HG03135 (cell line): Measurements from ENCODE around the gene PRKAG1.

ENCODE experiments used
- ATAC-seq: cut with Tn5 transposase; IDR thresholded peaks from one replicate; pipeline ENCODE4 v1.9.1; 2021; ENCODE audit warnings: mild to moderate bottlenecking, moderate library complexity; ENCODE audit not compliant: unreplicated experiment

PRKAG1 gene

DNA sequence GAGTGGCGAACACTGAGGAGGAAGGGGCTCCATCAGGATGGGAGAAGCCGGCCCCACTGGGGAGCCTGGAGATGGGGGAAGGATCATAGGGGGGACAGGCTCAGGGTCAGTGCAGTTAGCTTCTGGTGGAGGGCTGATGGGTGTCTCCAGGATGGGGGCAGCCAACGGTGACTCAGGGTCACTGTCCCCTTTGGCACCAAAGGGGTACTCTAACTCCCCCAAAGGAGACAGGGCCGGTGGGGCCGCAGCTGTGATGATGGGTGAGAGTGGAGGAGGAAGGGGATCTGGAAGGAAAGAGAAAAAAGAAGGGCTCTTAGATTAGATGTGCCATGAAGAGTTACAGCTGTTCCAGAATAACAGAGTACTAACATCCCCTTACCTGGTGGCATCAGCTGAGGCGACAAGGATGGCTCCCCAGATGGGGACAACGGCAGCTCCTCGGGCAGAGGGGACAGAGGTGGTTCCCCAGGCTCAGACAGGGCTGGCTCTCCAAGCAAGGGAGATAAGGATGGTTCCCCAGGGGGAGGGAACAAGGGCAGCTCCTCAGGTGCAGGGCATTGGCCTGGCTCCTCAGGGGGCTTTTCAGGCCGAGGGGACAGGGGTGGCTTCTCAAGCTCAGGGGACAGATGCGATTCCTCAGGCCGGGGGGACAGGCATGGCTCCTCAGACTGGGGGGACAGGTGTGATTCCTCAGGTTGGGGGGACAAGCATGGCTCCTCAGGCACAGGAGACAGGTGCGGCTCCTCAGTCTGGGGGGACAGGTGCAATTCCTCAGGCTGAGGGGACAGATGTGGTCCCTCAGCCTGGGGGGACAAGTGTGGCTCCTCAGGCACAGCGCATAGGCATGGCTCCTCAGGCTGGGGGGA lies 32.2 kb upstream of the PRKAG1 start:
- ATAC-seq = no peak

DNA sequence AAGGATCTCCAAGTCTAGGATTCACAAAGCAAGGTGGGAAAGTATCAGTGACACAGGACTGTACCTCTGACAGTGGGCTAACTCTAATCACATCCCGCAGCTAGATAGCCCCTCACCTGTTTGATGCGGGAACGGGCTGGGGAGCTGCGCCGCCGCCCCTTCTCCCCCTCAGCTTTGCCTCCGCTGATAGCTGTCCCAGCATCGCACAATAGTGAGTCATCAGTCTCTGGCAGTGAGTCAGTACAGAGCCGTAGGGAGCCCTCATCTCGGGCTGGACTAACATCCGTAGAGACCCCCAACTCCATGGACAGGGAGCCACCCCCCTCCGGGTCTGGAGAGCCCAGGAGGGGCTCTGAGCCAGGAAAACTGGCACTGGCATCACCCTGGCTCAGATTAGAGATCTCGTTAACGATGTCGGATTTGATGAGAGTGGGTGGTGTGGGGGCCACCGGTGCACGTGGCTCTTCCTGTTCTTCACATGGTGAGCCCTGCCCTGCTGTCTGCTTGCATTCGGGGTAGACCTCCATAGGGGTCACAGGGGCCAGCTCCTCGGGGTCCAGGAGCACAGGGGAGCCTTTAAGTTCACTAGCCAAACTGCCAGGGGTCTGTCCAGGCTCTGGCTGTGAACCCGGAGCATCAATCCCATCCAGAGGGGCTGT lies 31.1 kb upstream of the PRKAG1 start:
- ATAC-seq = no peak

DNA sequence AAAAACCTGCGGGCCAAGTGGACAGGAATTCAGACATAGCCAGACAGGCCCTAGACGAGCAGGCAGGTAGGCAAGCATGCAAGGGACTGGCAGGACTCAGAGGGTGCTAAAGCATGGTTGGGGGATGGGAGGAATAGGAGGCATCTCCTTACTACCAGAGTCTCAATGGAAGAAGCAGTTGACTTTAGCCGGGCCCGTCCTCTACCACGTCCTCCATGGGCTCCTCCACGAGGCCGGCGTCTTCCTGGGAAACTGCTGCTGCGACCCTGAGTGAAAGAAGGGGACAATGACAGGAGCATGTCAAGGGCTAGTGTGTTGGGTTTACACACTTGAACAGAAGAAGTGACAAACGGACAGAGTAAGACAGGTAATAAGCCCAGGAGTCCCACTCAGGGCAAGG lies 30.4 kb upstream of the PRKAG1 start:
- ATAC-seq = no peak

DNA sequence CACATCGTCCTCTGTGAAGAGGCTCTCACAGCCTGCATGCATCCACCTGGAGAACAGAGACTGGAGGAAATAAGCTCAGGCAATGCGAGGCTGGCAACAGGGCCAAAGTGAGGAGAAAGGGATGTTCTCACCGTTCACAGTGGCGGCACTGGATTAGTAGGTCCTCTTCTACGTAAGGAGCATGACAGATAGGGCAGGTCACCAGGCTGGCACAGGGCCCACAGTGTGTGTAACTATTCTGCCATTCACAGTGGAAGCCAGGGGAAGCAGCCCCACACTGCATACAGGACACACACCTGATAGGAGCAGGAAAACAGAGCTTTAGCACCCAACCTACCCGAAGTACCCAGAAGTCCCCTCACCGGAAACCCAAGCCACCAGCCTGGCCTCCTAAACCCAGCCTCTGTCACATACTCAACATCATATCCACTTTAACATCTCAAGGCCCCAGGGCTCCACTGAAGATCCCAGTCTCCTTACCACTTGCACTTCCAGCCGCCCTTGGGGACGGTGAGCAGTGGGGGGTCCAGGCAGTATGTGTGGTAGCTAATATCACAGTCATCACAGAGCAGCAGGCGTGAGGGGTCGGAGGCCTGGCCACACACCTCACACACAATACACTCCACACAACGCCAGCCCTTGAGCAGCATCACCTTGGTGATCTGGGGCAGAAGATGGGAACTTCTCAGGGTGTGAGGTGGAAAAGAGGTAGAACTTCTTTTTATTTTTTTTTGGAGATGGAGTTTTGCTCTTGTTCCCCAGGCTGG lies 27.7 kb upstream of the PRKAG1 start:
- ATAC-seq = no peak

DNA sequence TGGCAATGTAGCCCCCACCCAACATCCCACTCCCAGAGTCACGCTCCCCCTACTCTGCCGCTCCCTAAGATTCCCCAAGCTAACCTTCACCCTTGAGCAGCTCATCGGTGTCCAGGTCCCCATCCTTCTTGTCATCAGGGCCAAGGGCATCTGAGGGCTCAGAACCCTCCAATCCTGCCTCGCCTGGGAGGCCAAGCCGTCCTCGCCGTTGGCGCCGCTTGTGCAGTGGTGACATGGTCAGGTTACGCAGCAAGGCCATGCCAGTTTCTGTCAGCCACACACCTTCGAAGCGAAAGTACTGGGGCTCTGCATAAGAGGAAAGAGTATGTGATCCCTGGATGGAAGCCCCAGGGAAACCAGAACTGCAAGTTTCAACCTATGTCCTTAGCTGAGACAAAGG lies 26.1 kb upstream of the PRKAG1 start:
- no peak for ATAC-seq

DNA sequence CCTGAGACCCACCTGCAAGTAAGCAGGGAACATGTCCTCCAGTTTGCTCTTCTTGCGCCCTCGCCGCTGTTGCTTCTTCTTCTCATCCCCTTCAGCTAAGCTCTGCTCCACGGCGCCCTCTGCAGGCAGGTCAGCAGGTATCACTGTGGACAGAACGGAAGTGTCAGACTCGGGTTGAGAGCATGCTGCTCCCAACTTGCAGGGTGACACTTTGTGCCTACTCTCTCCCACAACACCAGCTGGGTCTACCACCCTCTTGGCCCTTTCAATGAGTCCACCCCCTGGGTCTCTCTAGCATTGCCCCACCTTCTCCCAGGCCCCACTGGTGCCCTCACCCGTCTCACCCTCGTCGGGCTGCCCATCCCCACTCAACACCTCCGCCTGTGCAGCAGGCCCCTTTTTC lies 25.3 kb upstream of the PRKAG1 start:
- ATAC-seq = no peak

DNA sequence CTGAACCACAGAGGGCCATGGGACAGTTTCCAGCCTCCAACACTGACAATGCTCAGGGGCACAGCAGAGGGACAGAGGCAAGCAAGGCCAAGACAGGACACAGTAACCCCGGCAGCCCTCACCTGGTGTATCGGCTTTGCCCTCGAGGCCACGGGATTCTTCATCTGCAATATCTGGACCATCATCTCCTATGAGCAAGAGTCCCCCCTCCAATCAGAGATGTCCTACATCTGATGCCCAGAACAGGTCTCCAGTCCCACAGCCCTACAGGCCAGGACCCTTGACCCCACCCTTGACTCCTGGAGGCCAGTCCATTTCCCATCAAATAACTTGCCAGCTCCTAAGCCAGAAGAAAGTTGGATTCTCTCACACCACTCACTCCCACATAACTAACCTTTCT lies 24.7 kb upstream of the PRKAG1 start:
- no peak for ATAC-seq

DNA sequence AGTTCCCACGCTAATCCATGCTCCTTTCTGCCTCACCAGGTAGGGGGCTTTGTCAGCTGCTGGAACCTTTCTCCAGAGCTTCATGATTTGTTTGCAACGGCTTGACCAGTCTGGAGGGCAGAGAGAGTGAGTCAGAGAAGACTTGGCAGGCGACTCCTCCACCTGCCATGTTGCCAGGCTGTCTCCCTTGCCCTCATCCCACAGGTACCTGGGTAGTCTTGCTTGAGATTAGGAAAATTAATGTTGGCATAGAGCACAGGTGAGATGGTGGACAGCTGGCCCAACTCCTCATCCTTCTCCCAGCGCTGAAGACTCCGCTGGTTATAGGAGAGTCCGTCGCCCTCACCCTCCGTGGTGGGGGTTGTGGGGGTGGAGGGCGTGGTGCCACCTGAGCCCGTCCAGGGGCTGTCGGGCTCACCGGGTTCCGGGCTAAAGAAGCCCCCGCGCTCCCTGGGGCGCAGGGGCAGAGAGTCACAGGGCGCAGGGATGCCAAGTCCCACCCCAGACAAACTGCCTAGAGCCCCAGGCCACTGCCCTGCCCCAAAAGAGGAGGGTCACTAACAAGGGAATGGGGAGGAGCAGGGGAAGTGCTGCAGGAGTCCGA lies 23.4 kb upstream of the PRKAG1 start:
- no peak for ATAC-seq

DNA sequence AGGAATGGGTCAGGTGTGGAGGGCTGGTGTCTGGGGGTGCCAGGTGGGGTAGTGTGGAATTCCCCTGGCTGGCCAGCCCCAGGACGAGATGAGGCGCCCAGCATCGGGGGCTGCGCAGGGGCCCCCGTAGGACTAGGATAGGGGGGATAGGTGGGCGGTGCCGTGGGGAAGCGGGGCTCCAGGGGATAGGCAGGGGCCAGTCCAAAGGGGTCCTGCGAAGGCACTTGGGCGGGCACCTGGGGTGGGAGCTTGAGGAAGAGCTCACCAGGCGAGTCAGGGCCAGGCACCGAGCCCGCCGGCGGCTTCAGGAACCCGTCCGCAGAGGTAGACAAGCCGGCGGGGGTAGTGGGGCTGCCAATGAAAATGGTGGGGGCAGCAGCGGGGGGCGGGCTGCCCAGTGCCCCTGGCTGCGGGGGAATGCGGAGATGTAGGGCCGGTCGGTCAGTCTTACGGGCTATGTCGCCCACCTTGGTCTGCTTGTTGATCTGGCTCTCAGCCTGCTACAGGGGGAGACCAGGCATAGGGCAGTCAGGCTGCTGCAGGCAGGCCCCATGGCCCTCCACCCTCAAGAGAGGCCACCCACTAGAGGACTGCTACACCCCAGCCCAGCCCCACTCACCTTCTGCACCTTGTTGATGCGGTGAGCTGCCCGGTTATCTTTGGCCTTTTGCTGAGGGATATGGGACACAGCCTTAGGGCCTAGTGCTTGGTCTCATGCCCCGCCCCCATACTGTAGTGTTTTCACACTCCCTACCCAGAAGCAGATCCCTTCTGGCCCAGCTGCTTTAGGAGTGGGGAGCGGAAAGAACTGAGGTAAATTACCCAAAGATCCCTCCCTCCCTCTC lies 22.7 kb upstream of the PRKAG1 start:
- ATAC-seq = no peak

DNA sequence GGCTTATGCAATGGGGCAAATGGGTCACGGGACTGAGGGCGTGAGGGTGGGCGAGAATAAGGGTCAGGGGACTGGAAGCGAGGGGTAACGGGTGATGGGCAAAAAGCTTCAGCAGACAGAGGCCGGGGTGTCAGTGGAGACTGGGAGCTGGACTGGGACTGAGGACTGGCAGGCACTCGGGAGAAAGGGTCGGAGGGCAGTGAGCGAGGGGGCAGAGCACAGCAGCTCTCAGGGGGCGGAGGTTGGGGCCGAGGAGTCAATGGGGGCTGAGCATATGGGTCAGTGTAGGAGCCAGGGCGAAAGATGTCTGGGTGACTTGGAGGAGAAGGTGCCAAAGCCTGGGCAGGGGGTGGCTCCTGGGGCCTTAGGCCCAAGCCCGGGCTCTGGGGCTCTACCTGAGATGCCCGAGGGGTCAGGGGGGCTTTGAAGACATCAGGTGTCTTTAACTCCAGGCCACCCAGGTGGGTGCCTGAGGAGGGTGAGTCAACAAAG lies 21.8 kb upstream of the PRKAG1 start:
- no peak for ATAC-seq

DNA sequence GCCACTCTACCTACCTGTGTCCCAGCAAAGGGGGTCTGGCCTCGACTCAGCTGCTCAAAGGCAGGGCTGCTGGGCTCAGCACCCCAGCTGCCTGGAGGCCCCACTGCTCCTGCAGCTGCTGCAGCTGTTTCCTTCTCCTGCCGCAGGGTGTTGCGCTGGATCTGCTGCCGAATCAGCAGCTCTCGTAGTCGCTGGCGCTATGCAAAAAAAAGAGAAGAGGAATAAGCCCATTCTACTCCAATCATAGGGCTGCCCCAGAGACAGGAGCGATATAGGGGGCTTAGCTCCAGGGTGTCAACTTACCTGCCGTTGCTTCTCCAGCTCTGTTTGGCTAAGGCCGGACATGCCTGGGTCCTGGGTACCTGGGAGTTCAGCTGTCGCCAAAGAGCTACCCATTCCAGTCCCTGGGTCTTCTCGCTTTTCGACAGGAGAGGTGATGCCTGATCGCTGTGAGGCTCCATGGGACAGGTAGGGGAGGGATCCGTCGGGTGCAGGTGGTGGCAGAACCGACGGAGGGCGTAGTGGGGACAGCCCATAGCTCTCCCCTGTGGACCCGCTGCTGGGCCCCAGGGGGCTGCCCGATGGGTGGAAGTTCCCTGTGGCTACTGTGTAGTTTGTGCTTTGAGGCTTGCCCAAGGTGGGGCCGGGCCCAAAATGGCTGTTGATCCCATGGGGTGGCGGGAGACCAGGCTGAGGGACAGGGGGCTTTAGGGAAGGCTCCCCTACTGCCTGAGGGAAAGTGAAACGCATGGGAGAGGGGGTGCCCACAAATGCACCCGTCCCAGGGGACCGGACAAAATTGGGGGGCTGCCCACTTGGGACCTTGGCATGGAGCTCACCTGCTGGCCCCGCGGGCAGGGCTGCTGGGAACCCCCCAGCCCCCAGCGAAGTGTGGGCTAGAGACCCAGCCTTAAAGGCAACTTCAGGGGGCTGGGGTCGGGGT lies 21.1 kb upstream of the PRKAG1 start:
- ATAC-seq = no peak

DNA sequence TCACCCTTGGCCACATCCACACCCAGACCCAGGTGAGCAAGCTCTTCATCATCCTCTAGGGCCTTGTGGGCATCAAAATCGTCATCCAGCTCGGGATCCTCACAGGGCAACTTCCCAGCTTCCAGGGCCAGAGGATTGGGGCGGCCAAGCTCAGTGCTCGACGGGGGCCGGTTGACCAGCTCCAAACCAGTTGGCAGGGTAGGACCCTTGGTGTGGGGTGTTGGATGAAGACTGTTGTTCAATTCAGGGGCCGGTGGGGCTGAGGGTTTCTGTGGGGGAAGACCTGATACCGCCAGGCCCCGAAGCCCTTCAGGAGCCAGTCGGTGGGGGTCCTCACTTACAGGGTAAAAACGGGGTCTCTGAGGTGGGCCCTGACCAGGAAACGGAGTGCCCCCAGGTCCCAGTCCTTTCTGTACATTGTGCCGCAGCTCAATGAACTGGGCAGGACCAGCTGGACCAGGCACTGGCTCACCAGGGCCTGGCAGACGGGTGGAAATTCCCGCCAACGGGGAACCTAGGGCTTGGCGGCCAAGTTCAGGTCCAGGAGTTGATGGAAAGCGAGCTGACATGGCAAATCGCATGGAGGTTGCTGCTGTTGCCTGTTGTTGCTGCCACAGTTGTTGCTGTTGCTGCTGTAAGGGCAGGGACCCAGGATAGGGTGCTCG lies 19.8 kb upstream of the PRKAG1 start:
- no peak for ATAC-seq

DNA sequence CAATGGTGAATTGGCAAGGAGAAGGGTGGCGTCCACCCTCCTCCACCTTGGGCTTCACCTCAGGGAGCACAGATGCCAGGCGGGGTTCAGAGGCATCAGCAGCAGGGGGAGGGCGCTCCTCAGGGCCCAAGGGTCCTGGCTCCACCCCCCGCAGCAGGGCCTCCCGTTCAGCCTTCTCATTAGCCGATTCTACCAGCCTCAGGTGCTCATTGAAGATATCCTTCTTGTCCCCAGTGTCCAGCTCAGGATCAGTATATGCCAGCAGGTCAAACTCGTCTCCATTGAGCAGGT lies 19.3 kb upstream of the PRKAG1 start:
- ATAC-seq = no peak

DNA sequence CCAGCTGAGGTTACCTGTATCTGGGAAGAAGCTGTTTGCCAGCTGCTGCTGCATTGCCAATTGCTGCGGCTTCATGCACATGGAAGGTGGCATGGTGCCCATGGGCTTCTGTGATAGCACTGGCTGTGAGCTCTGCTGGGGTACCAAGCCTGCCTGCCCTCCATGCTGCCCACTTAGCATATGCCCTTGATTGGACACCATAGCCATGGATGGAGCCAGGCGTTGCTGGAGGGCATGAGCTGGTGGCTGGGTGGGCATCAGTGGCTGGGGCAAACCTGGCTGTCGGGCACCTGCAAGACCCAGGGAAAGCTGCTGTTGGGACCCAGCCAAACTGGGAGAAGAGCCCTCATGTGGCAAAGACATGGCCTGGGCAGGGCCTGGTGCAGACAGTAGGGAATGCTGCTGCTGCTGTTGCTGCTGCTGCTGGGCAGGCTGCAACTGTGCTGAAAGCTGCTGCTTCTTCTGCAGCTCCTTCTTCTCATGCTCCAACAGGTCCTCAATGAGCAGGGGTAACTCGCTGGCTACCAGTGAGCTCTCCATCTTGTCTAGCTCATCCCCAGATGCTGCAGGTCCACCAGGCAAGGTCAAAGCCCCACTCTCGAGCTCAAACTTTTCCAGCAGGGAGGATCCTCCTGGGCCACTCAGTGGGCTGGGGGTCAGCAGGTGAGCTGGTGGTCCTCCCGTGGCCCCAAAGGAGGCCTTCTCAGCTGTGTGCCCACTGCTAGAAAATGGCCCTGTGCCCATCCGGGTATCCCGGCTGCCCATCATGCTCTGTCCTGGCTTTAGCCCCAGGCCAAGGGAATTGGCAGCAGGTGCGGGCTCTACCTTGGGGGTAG lies 18.8 kb upstream of the PRKAG1 start:
- no peak for ATAC-seq

DNA sequence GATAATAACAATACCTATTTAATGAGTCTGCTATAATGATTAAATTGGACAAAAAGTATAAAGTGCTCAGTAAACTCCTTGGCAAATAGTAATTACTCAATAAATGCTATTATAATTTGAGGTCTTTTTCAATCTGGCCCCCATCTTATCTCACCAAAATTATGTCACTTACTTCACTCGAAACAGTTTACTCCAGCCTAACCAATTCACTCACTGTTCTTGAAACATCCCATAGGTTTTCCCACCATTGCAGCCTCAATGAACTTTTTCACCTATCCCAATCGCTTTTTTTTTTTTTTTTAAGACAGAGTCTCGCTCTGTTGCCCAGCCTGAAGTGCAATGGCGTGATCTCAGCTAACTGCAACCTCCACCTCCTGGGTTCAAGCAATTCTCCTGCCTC lies 17.5 kb upstream of the PRKAG1 start:
- ATAC-seq = no peak

DNA sequence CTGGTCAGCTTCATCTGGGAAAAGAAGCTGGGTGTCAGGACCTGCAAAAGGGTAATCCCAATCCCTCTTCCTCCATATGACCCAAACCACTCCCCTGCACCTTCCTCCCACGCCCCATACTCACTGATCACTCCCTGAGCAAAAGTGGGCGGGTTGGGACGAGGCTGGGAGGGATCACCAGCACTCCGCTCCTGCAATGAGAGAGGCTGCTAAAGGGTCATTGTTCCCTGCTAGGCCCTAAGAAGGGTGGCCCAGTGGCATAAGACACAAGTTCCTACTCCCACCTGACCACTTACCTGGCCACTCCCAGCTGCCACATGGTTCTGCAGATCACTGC lies 15.7 kb upstream of the PRKAG1 start:
- ATAC-seq = no peak

DNA sequence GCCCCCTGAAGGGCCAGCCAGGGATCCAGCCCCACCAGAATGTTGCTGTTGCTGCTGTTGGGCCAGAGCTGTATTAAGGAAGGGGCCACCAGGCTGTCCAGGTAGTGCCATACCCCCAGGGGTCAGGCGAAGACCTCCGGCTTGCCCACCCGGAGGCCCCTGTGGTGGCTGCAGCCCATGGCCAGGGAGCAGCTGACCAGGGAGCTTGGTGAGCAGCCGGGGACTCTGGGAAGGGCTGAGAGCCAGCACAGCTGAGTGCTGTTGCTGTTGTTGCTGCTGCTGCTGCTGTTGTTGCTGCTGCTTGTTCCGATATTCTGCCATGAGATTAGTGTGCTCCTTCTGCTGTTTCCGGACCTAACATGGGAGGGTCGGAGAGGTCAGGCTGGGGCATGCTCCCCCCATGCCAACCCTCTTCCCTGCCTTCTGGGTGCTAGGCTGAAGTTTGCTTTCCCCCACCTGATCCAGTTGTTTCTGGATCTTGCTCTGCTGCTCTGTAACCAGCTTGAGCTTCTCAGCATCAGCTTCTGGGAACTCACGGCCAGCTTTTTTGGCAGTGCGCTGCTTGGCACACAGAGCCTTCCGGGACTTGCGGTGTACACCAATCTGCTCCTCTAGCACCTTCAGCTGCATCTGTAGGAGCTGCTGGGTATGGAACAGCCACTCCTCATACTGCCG lies 15.2 kb upstream of the PRKAG1 start:
- no peak for ATAC-seq
